HG02642 (cell line): ENCODE measurements around the gene EBF4.

Experiments used
- ATAC-seq: cut with Tn5 transposase; IDR thresholded peaks from one replicate; pipeline ENCODE4 v1.9.1; 2021; ENCODE audit warnings: mild to moderate bottlenecking; ENCODE audit not compliant: unreplicated experiment, poor library complexity

The EBF4 gene

DNA sequence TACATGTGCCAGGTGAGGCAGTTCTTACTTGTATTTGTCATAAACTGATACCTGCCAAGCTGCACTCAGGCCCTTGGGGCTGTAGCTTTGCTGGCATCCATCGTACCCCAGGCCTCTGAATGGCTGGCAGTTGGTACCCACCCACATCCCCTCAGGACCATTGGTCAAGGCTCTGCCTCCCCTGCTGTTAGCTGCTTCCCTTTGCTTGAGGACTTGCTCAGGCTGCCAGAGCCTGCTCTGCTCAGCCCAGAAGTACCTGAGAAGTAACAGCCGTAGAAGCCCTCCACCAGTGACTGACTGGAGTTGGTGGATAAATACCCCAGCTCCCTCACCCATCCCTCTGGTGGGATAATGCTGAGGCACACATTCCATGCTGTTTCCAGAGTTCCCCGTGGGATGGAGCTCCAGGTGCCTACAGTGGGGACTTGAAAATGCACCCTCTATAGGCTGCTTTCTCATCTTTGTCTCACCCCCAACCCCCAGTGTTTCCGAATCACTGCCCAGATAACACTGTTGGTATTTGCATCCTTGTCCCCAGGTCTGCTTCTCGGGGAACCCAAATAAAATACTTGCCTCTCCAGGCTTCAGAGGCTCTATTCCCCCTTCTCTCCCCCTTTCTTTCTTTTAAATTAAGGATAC lies 7.3 kb downstream of the EBF4 start:
- ATAC-seq, result no peak

DNA sequence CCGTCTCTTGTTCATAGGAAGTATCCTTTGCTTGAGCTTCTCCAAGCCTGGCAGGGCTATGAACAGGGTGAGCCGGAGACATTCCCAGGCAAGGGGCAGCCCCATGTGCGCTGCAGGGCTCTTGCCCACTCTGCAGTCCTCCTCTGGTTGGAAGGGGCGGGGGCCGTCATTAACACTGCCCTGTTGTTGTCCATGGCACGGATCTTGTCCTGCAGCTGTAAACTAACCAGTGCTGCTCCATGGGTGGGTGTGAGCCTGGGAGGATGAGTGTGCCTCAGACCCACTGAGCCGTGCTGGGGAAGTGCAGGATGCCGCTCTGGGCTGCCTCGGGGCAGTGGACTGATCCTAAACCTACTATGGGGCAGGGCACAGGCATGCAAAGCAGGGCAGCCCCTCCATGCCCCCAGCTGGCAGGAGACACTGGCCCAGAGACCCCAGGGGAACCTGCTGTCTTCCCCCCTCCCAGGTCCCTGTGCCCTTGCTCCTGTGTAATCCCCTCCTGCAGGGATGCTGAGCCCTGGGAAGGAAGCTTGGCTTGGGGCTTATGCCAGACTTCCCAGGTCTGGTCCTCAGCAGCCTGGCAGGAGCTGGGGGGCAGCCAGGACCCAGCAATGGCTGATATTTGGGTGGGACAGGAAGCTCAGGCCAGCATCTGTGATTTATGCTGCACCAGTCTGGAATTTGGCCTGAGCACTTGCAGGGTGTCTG lies 8.5 kb downstream of the EBF4 start:
- no peak for ATAC-seq

DNA sequence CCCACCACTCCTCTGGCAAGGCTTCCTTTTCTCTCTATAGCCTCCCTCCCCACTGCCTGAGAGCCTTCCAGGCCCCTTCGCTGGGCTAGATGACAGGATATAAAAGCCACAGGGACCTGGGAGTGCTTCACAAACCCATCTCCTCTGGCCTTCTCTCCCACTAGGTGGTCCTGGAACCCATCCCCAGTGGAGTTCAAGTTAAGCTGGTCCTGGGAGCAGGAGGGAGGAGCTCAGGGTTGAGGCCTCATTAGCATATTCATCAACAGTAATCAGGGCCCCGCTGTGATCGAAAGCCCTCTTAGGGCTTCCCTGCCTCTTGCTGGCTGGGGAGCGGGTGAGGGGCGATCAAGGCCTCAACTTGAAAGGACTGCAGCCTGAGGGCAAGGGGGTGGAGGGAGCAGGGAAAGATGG lies 9.1 kb downstream of the EBF4 start:
- no peak for ATAC-seq

DNA sequence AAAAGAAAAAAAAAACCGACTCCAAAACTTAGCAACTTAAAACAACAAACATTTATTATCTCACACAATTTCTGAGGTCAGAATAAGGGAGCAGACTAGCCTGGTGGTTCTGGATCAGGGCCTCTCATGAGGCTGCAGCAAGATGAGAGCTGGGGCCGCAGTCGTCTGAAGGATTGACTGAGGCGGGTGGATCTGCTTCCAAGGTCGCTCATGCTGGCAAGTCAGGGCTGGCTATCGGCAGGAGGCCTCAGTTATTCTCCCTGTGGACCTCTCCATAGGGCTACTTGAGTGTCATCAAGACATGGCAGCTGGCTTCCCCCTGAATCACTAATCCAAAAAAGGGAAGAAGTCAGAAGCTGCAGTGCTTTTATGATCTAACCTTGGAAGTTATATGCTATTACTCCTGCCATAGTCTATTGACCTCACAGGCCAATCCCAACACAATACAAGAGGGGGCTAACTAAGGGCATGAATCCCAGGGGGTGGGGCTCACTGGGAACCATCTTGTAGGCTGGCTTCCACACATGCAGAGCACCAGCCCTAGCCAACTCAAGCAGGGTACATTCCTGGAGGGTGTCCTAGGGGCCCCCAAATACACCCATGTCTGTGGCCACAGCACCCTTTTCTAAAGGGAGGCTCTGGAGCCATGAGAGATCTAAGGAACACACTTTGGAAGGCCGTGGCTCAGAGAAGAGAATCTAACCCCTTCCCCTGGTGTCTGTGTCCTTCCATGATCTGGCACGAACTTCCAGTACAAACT lies 11.3 kb downstream of the EBF4 start:
- no peak for ATAC-seq

DNA sequence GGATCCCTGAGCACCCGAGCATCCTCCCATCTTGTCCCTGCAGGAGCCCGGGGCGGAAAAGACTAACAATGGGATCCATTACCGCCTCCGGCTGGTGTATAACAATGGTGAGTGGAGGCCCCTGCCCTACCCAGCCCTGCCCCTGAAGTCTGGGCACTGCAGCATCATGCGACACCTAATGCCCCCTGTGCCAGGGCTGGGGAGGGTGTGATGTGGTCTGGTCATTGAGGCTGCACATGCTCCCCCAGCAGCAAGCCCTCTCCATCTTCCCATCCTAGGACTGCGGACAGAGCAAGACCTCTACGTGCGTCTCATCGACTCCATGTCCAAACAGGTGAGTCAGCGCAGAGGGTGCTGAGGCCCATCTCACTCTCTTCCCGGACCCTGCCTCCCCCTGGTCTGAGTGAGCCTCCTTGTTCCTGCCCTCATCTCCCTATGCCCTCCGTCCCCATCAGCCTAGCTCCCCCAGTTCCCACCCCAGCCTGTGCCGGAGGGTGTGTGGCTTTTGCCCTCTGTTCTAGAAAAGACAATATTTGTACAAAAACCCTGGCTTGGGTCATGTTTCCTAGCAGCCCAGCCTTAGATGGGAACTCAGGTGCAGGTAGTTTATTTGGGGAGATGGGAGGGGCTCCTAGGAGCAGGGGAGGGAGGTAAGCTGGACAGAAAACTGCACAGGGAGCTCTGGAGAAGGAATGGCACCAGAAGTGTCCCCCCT lies 13.5 kb downstream of the EBF4 start:
- ATAC-seq, result no peak

DNA sequence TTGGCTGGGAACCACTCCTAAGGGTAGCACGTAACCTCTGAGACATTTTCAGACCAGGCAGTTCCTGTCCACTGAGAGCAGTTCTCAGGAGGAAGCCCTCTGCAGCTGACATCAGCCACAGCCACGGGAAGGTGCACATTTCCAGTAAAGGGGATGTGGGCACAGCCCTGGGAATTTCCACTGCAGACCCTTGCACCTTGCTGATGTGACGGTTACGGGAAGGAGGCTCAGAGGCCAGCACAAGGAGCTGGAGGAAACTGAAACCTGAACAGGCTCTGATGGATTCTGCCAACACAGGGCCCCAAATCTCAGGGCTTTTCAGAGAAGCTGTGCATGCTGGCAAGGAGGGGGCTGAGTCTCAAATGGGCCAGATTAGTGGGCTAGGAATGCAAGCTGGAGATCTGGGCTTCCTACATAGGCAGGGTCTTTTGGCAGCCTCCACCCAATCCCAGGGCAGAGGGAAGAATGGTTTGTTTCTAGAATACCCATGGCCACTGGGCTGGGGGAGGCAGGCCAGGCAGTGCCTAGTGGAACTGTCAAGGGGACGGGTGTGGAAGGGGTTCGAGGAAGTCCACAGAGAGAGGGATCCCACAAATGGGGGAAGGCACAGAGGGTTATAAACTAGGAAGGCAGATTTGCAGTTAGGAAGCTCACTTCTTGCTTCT lies 14.2 kb downstream of the EBF4 start:
- ATAC-seq, result no peak

DNA sequence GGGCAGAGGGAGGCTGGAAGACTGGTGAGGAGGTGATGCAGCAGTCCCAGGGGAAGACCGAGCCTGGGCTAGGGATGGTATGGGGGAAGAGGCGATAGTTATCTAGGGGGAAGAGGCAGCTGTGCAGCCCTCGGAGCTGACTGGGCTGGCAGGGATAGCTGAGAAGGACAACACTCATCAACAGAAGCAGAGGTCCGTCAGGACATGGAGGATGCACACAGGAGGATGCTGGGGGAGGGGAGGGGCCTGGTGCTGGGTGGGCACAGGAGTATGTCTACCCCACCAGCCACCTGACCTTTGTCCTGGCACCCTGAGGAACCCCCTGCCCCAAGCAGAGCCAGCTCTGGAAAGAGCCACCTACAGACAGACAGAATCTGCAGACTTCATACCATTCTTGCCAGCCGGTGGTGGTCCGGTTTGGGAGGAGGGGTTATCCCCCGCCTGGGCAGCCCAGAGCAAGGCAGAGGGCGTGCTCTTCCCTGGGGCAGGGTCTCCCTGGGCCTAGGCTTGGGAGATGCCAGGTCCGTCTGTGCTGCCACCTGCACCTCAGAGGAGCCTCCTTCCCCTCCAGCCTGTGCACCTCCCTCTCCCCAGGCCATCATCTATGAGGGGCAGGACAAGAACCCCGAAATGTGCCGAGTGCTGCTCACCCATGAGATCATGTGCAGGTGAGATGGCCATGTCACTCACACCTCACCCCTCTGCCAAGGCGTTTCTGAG lies 14.9 kb downstream of the EBF4 start:
- ATAC-seq, result no peak

DNA sequence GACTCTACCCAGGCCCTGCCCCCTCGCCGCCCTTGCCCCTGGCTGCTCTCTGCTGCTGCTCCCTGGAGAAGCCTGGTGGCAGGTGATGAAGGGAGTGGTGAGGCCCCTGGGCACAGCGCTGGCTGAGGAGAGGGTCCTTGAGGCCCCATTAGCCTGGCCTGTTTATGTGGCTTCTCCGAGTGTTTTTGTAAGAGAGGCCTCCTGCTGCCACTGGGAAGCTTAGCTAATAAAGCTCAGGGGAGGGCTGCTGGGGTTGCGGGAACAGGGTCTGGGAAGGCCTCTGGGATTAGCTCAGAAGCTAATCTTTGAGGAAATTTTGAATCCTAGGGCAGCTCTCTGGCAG lies 15.5 kb downstream of the EBF4 start:
- no peak for ATAC-seq

DNA sequence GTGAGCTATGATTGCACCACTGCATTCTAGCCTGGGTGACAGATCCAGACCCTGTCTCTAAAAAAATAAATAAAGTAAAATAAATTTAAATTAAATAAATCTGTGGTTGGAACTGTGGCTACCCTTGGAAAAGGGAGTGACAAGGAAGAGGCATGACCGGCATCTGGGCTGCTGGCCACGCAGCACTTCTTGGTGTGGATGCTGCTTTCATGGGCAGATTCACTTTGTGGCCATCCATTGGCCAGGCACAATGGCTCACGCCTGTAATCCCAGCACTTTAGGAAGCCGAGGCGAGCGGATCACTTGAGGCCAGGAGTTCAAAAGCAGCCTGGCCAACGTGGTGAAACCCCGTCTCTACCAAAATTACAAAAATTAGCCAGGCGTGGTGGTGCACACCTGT lies 16.1 kb downstream of the EBF4 start:
- no peak for ATAC-seq

DNA sequence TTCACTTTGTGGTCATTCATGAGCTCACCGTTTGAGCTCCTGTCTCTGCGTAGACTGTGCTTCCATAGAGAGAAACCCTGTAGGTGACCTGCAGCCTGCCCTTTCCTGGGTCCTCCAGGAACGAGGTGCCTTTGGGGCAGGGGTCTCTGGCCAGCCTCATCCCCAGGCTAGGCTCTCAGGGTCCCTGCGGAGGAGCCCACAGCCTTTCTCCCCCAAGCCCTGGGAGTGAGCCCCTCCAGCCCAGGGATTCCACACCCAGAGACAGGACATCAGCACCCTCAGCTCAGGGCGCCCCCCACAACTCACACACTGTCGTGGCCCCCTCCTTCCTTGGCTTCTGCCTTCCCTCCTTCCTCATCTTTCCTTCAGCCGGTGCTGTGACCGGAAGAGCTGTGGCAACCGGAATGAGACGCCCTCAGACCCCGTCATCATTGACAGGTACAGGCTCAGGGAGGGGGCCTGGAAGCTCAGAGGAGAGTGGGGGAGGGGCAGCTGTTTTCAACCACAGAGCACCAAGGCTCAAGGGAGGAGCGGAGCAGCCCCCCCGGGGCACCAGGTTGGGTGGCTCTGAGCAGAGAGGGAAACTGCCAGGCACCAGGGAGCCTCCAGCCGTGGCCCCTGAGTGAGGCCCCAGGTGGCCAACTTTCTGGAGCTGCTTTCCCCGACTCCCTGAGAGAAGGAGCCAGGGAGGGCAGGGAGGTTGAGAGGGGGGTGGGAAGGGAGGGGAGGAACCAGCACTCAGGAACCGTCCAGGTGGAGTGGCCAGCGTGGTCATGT lies 16.8 kb downstream of the EBF4 start:
- no peak for ATAC-seq

DNA sequence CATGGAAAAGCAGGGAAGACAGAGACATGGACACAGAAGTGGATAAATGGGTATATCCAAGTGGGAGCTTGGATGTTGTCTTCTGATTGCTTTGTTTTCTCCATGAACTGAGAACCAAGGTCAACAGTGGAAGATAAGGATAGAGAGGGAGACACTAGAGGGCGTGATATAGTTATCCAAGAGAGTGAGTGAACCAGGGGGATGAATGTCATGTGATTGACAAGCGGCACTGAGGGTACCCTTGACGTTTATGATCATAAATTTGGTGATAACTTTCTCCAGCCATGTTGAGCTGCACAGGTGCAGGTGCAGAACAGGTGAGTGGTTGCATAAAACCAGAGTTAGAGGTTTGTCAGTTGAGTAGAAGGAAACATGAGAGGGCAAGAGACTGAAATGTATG lies 20.7 kb downstream of the EBF4 start:
- no peak for ATAC-seq

DNA sequence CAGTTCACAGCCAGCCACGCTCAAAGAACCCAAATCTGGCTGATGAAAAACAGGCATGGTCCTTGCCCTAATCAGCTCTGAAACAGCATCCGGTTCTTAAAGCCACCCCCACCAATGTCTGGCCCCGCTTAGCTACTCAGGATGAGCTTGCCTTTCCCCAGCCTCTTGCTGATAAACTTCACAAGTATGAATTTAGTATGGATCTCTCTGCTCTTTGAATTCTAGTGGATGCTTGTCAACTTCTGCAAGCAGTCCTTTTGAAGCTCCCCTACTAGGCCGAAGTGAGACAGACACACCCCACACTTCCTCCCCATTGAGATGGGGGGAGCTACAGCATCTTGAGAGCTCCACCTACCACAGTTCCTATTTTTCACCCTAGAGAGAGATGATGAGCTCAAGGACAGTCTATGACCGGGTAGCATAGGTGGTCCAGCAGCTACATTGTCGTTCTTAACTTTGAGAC lies 36.7 kb downstream of the EBF4 start:
- ATAC-seq, result no peak

DNA sequence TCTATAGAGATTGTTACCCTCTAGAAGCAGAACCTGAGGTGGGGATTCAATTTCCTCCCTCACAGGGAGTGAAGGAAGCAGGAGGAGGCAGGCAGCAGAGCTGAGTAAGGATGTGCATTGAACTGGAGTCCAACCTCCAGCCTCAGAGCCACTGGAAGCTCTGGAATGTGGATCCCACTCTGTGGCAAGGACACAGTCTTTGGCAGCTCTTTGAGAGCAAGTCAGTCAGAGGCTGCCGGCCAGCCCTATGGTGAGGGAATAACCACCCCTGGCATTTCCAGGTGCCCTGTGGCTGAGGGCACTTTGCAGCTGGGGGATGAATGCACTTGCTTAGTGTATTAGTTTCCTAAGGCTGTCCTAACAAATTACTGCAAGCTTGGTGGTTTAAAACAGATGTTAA lies 37.2 kb downstream of the EBF4 start:
- no peak for ATAC-seq

DNA sequence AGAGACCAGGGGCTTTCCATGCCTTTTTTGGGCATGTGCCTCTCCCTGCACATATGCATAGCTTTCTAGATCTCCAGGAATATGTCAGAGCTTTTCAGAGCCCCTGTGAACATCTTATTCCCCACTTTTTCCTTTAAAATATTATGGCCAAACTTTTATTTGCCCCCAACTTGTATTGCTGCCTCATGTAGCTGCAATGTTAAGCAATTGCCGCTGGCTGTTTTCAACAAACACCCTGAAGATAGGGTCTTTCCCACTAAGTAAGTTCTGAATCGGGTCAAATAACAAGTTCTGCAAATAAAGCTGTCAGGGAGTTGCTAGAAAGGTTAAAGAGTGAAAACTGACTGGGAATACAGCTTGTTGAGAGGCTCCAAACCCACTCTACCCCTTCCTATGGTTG lies 42.3 kb downstream of the EBF4 start:
- ATAC-seq, result no peak

DNA sequence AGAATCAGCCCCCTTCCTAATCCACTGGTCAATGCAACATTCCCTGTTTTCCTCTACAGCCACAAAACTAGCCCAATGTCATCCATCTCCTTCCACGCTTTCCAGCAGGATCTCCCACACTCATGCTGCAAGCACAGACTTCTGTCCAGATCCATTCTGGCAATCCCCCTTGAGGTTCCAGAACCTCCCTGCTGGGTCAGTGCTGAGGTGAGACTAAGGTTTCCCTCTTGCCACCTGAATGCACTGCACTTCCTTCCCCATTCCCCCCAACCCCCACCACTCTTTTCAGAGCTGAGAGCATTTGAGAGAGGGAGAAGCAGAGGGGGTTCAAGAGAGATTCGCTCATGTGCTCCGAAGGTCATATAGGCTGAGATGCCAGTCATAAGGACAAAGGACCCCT lies 43.9 kb downstream of the EBF4 start:
- no peak for ATAC-seq

DNA sequence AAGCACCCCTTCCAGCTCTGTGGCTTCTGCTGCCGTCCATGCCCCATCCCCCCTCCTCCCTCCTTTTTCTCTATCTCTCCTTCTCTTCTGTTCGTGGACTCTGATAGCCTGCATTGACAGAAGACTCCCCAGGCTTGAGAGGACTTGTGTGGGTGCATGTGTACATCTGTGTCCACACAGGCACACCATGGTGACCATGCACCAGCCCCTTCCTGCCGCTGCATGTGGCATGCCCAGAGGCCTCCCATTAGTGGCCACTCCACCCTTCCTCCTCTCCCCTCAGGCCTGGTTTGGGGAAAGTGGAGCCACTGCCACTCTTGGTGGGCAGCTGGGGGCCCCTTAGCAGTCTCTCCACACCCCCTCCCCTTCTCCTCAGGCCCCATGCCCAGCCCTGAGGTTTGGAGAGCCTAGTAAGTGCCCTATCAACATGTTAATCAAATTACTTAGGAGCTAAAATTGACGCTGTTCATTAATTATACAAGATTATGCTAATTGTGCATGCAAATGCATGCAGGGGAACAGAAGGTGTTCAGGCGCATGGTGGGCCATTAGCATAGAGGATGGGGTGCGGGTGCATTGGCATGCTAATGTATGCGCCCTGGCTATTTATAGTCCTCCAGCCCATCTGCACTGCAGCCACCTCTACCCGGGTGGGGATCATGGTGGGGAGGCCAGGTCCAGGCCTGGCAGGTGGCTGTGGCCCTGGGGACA lies 45.9 kb downstream of the EBF4 start:
- no peak for ATAC-seq

DNA sequence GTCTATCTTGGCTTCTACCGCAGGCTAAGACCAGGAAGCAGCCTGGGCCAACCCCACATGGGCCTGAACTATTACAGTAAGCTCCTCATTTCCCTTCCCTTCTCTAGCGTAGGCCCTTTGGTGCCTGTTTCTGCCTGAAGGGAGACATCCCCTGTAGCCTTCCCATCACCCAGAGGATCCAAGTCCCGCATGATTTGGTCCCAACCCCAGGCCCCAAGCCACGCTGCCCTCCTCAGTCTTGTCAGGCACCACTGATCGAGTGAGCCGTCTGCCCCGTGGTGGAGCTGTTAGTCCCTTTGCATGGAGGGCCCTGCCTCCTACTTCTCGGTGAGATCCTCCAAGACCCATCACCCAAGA lies 46.4 kb downstream of the EBF4 start:
- no peak for ATAC-seq

DNA sequence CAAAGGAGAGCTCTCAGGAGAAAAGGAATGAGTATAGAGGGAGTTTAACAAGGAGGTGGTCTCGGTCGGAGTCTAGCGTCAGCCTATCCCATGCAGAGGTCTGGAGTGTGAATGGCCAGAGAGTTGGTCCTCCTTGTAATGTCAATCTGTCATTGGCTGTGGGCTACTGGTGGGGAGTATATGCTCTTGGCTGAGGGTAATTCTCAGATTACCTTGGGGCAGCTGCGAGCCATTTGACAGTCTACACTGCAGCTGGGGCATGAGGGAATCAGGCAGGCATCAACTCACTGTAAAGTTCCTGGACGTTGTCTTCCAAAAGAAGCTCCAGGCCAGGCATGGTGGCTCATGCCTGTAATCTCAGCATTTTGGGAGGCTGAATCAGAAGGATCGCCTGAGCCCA lies 48.1 kb downstream of the EBF4 start:
- ATAC-seq, result no peak

DNA sequence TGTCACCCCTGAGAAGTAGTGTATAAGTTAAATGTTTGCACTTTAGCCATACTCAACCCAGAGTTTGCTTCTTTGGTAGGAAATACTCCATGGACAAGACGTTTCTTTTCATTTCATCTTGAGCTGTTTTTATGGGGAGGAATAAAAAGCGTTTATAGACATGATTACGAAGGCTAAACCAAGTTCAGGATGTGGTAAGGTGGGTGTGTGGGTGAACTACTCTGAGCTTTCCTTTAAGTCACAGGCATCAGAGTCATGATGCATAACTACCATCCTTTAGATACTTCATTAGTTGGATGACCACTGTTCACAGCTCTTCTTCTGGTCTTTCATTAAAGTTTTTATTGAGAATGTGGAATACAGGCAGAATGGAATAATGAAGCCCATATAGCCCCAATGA lies 48.9 kb downstream of the EBF4 start:
- ATAC-seq, result no peak
